ENCODE results near the gene MED4.
A peak's percentile ranks its signal among the peaks of the same experiment; 100 is the strongest.

MED4 gene
- long read RNA-seq, donor 1, transcript MED4-202 (7 exons, 931 nt) = minor isoform, 5 of 93 reads
- long read RNA-seq, donor 1, transcript MED4-201 (7 exons, 2,022 nt) = major isoform, 24 of 93 reads
- long read RNA-seq, donor 1, partial matches to known transcripts = 64 of 93 reads
- long read RNA-seq, donor 1, other reads (novel, unspliced or antisense) = 0 of 93 reads
- long read RNA-seq, donor 2, transcript MED4-201 (7 exons, 2,022 nt) = major isoform, 31 of 2,628 reads
- long read RNA-seq, donor 2, partial matches to known transcripts = 2,587 of 2,628 reads
- long read RNA-seq, donor 2, other reads (novel, unspliced or antisense) = 6 of 2,628 reads
- long read RNA-seq, donor 3, transcript MED4-201 (7 exons, 2,022 nt) = major isoform, 14 of 39 reads
- long read RNA-seq, donor 3, transcript MED4-202 (7 exons, 931 nt) = minor isoform, 5 of 39 reads
- long read RNA-seq, donor 3, partial matches to known transcripts = 20 of 39 reads
- long read RNA-seq, donor 3, other reads (novel, unspliced or antisense) = 0 of 39 reads
- long read RNA-seq, donor 4, transcript MED4-201 (7 exons, 2,022 nt) = major isoform, 20 of 77 reads
- long read RNA-seq, donor 4, transcript MED4-202 (7 exons, 931 nt) = minor isoform, 8 of 77 reads
- long read RNA-seq, donor 4, partial matches to known transcripts = 49 of 77 reads
- long read RNA-seq, donor 4, other reads (novel, unspliced or antisense) = 0 of 77 reads
- long read RNA-seq, donor 5, transcript MED4-201 (7 exons, 2,022 nt) = major isoform, 47 of 94 reads
- long read RNA-seq, donor 5, transcript MED4-202 (7 exons, 931 nt) = minor isoform, 18 of 94 reads
- long read RNA-seq, donor 5, partial matches to known transcripts = 29 of 94 reads
- long read RNA-seq, donor 5, other reads (novel, unspliced or antisense) = 0 of 94 reads
- long read RNA-seq, donor 6, transcript MED4-201 (7 exons, 2,022 nt) = major isoform, 31 of 3,596 reads
- long read RNA-seq, donor 6, transcript MED4-202 (7 exons, 931 nt) = minor isoform, 5 of 3,596 reads
- long read RNA-seq, donor 6, partial matches to known transcripts = 3,544 of 3,596 reads
- long read RNA-seq, donor 6, other reads (novel, unspliced or antisense) = 16 of 3,596 reads
- long read RNA-seq, donor 7, transcript MED4-201 (7 exons, 2,022 nt) = major isoform, 43 of 131 reads
- long read RNA-seq, donor 7, transcript MED4-202 (7 exons, 931 nt) = minor isoform, 9 of 131 reads
- long read RNA-seq, donor 7, partial matches to known transcripts = 79 of 131 reads
- long read RNA-seq, donor 7, other reads (novel, unspliced or antisense) = 0 of 131 reads
- long read RNA-seq, donor 8, transcript MED4-201 (7 exons, 2,022 nt) = major isoform, 25 of 70 reads
- long read RNA-seq, donor 8, transcript MED4-202 (7 exons, 931 nt) = minor isoform, 8 of 70 reads
- long read RNA-seq, donor 8, partial matches to known transcripts = 37 of 70 reads
- long read RNA-seq, donor 8, other reads (novel, unspliced or antisense) = 0 of 70 reads

GRCh38 chr13:48094781-48095502 is at the start of gene MED4:
Gene MED4 (minus strand): TSS chr13:48095104. CDS start chr13:48095078, 26 bp downstream.
- peak; percentile 93 for DNase-seq

GRCh38 chr13:48144413-48145035 is 49.6 kb upstream of the MED4 start:
- DNase-seq = no peak

- no peak for DNase-seq
Measured at GRCh38 chr13:48142436-48142835, 47.5 kb upstream of the MED4 start.

- no peak for DNase-seq
Measured at GRCh38 chr13:48138270-48138669, 43.4 kb upstream of the MED4 start.

- no peak for DNase-seq
Measured at GRCh38 chr13:48132961-48133360, 38.1 kb upstream of the MED4 start.

- no peak for DNase-seq
Measured at GRCh38 chr13:48131533-48131932, 36.6 kb upstream of the MED4 start.

GRCh38 chr13:48126944-48127830 is 32.3 kb upstream of the MED4 start:
- DNase-seq = peak; percentile 60

GRCh38 chr13:48125794-48126228 is 30.9 kb upstream of the MED4 start:
- no peak for DNase-seq

- no peak for DNase-seq
Measured at GRCh38 chr13:48123812-48124211, 28.9 kb upstream of the MED4 start.

GRCh38 chr13:48121733-48122132 is 26.8 kb upstream of the MED4 start:
- DNase-seq = no peak

GRCh38 chr13:48120241-48120640 is 25.3 kb upstream of the MED4 start:
- no peak for DNase-seq

- DNase-seq = no peak
Measured at GRCh38 chr13:48118030-48118429, 23.1 kb upstream of the MED4 start.

- no peak for DNase-seq
Measured at GRCh38 chr13:48116808-48117207, 21.9 kb upstream of the MED4 start.

- no peak for DNase-seq
Measured at GRCh38 chr13:48113756-48114130, 18.8 kb upstream of the MED4 start.

- no peak for DNase-seq
Measured at GRCh38 chr13:48112896-48113755, 18.2 kb upstream of the MED4 start.

GRCh38 chr13:48110931-48111721 is 16.2 kb upstream of the MED4 start:
- no peak for DNase-seq

GRCh38 chr13:48110132-48110868 is 15.4 kb upstream of the MED4 start:
- no peak for DNase-seq

Measured in right kidney (tissue), 9 donors.